GM21381 (cell line): ENCODE results near the gene FGF18.
A peak's percentile ranks its signal among the peaks of the same experiment; 100 is the strongest.
"Not testable (repeated sequence)": the region's sequence is repeated elsewhere in the genome, so short reads cannot be mapped to it uniquely, and the experiment has no call there.

Experiments used
- ATAC-seq: cut with Tn5 transposase; IDR thresholded peaks from one replicate; pipeline ENCODE4 v1.9.1; 2021; ENCODE audit warnings: mild to moderate bottlenecking, moderate library complexity; ENCODE audit not compliant: unreplicated experiment

The FGF18 gene

DNA sequence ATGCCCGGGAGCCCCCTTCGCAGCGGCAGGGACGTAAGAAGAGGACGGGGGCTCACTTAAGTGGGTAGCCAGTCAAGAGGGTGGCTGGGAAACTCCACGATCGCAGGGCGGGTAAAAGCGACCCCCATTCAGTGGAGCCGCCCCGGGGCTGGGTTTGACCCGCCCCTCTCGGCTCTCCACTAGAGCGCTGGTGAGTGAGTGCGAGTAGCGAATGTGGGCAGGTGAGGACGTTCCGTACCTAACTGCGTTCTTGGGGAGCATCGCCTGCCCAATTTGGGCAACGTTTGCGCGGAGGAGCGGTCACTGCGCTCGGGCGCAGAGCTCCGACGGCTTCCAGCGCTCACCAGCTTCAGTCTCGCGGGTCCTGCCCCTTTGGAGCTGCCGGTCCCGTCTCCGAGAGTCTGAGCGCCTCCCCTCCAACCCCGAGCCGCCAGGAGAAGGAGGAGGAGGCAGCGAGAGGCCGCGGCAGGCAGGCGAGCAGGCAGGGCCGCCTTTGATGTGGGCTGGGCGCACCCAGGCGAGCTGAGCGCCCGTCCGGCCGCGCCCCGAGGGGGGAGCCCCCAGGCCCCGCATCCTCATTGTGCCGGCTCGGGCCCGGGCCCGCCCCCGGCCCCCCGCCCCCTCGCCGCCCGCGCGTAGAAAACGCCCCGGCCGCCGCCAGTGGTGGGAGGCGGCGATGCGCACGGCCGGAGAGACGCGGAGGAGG is at the start of gene FGF18:
Gene FGF18, plus strand, starts transcription at position 666 of the 706 bp plus-strand sequence. CDS start 553 bp downstream, outside the sequence.
- ATAC-seq = peak; percentile 46

DNA sequence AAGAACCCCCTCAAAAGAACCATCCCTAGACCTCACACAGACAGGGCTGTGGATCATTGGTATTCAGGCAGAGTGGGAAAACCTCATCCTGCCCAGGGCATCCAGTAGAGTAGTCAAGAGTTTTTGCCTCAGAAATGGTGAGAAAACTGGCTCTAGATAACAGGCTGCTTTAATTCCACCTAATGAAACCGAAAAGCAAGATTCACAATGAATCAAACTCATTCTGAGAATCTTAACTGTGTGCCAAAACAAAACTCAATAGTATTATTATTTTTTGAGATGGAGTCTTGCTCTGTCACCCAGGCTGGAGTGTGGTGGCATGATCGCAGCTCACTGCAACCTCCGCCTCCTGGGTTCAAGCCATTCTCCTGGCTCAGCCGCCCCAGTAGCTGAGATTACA is 49.5 kb upstream of the FGF18 start:
- no peak for ATAC-seq

DNA sequence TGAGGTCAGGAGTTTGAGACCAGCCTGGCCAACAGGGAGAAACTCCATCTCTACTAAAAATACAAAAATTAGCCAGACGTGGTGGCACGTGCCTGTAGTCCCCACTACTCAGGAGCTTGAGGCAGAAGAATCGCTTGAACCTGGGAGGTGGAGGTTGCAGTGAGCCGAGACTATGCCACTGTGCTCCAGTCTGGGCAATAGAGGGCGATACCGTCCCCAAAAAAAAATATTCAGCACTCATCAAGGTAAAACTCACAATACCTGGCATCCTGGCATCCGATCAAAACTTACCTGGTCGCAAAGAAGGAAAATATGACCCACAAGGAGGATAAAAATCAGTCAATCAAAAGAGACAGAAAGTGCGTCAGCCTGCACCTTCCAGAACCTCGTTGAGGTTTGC is 48.6 kb upstream of the FGF18 start:
- not testable (repeated sequence) for ATAC-seq

DNA sequence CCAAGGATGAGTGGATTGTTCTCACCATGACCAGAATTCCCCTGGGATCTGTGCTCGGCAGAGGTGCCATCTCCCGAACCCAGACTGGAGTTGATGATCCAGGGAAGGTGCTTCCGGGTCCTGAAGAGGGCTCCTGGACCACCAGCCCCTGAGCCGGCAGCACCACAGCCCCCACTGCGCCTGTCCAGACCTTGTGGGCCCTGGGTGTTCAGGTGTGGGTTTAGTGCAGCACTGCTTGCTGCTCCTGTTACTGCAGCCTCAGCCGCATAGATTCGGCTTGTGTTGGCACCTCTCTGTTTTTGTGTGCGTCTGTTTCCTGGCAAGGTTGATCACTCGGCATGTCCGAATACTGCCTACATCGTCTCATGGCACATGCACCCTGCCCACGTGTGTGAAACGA is 48.1 kb upstream of the FGF18 start:
- ATAC-seq = no peak

- ATAC-seq = no peak
Measured at GRCh38 chr5:171379961-171380360, 39.5 kb upstream of the FGF18 start.

DNA sequence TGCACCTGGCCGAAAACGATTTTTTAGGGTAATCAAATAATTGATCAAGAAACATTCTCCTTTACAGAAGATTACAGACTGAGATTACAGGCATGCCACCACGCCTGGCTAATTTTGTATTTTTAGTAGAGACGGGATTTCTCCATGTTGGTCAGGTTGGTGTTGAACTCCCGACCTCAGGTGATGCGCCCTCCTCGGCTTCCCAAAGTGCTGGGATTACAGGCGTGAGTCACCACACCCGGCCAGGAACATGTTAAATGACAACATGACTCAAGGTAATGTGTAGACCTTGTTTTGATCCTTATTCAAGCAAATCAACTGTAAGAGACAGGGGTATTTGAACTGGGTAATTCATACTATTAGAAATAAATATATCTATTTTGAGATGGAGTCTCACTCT is 35.0 kb upstream of the FGF18 start:
- not testable (repeated sequence) for ATAC-seq

DNA sequence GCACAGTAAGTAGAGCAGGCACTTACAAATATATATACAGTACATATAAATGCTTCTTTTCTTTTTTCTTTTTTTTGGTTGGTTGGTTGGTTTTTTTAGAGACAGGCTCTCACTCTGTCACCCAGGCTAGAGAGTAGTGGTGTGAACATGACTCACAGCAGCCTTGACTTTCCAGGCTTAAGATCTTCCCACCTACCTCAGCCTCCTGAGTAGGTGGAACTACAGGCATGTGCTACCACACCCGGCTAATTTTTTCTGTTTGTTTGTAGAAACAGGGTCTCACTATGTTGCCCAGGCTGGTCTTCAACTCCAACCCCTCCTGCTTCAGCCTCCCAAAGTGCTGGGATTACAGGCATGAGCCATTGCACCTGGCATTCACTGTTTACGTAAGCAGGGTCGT is 34.4 kb upstream of the FGF18 start:
- not testable (repeated sequence) for ATAC-seq

- no peak for ATAC-seq
Measured at GRCh38 chr5:171386006-171386671, 33.3 kb upstream of the FGF18 start.

GRCh38 chr5:171386861-171387344 is 32.5 kb upstream of the FGF18 start:
- ATAC-seq = no peak

GRCh38 chr5:171387345-171387969 is 32.0 kb upstream of the FGF18 start, which contains the start of gene NPM1:
Gene NPM1 (plus strand): TSS chr5:171387849. CDS start chr5:171387949, 100 bp downstream.
- ATAC-seq = peak; percentile 74

DNA sequence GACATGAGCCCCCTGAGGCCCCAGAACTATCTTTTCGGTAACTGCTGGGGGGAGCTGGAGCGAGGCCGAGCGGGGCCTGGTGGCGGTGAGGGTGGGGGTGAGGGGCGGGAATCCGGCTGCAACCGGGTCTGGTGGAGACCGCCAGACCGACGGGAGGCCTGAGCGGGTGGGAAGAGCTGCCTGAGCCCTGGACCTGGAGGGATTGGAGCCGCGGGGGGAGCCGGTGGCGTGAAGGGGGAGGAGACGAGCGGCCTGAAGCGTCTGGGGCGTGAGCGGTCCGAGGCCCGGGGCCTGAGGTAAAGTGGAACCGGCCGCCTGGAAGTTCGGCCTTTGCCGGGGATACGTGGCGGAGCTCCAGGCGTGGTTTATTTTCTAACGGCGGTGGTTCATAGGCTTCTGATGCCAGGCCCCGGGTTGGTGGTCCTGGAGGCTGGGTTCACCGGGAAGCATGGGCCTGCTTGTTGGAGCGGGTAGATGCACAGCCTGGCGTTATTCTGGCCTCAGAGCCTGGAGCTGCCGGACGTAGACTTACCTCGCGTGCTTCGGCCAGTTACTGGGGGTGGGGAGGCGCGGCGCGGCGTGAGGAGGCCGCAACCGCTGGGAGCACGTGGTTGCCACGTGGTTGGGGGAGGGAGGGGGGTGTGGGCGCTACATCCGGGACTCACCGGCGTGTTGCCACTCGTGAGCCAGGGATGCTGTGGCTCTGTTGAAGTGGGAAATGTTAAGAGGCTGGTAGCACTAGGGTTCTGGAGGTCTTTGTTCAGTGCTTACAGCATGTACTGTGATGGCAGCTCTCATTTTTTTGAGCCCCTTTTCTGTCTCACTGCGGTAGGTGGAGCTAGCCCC is 31.3 kb upstream of the FGF18 start:
- ATAC-seq = peak; percentile 37

GRCh38 chr5:171388816-171389168 is 30.7 kb upstream of the FGF18 start:
- ATAC-seq = no peak

- no peak for ATAC-seq
Measured at GRCh38 chr5:171390883-171391677, 28.4 kb upstream of the FGF18 start.

DNA sequence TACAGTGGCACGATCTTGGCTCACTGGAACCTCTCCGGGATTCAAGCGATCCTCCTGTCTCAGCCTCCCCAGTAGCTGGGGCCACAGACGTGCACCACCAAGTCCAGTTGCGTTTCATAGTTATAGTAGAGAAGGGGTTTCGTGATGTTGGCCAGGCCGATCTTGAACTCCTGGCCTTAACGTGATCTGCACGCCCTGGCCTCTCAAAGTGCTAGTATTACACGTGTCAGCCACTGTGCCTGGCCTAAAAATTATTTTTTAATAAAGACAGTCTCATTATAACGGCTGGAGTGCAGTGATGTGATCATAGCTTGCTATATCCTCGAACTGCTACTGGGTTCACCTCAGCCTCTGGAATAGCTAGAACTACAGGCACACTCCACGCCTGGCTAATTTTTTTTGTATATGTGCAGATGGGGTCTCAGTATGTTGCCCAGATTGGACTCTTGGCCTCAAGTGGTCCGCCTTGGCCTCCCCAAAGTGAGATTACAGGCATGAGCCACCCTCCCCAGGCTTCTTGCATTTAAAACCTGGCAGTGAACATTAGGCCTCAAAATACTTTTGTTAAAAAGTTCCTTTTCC is 27.4 kb upstream of the FGF18 start:
- no peak for ATAC-seq

DNA sequence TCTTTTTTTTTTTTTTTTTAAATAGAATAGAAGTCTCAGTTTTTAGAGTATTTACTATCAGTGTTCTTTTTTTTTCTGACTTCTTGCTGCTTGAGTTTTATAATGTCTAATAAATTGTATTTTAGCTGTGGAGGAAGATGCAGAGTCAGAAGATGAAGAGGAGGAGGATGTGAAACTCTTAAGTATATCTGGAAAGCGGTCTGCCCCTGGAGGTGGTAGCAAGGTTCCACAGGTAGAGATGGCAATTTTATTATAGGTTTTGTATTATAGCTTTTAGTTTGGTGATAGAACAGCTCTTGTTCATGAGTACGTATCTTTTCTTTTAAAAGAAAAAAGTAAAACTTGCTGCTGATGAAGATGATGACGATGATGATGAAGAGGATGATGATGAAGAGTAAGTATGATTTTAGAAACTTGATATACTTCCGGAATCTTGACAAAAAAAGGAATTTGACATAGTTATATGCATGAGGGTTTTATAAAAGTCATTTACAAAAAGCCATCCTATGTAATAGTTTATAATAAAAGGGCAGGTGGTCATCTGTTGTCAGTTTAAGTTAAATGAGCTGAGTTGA is 26.8 kb upstream of the FGF18 start:
- ATAC-seq = no peak

GRCh38 chr5:171395042-171395441 is 24.4 kb upstream of the FGF18 start:
- no peak for ATAC-seq

- ATAC-seq = not testable (repeated sequence)
Measured at GRCh38 chr5:171396583-171396982, 22.9 kb upstream of the FGF18 start.

DNA sequence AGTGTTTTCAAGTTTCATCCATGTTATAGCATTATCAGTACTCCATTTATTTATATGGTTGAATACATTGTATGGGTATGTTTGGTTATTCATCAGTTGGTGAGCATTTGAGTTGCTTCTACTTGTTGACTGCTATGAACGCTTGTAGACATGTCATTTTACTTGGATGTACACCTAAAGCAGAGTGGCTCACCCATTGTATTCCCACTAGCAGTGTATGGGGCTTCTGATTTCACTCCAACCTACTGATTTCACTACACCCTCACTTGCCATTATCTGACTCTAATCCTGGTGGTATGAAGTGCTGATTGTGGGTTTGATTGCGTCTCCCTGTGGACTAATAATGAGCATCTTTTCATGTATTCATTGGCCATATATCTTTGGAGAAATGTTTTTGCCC is 22.3 kb upstream of the FGF18 start:
- ATAC-seq = no peak

- no peak for ATAC-seq
Measured at GRCh38 chr5:171397599-171397998, 21.8 kb upstream of the FGF18 start.
